GM12865 (cell line): ENCODE data around the gene RITA1.

ENCODE experiments used
- DNase-seq: peaks from one replicate; pipeline ENCODE4 v3.0.0; 2010; ENCODE audit warnings: low read depth
- H3K4me3 ChIP-seq: 2 replicates; pipeline ENCODE4 v1.5.1; 2011; ENCODE audit warnings: mild to moderate bottlenecking, low read depth, low read length, control low read depth
- TF ChIP-seq, protein P1 (sequence below): IDR thresholded peaks from 2 replicates; pipeline ENCODE4 v1.5.1; 2011; ENCODE audit warnings: low read length, control low read depth, low read depth, inconsistent platforms; ENCODE audit not compliant: insufficient read depth; ENCODE audit errors: missing control alignments

RITA1 gene

DNA sequence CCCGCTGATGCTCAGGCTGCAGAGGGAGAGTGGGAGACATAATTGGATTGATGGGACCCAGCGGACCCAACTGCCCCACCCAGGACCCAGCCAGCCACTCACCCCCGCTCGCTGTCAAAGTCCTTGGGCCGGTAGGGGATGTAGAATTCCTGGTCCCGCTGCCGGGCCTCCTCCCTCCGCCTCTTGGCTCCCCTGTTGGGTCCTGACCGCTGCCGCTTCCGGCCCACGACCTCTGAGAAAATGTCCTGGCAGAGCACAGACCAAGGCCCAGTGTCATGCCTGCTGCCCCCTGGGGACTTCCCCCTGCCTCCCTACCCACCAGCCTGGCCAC is 22.5 kb upstream of the RITA1 start:
- no peak for DNase-seq
- TF ChIP-seq, protein P1, sequence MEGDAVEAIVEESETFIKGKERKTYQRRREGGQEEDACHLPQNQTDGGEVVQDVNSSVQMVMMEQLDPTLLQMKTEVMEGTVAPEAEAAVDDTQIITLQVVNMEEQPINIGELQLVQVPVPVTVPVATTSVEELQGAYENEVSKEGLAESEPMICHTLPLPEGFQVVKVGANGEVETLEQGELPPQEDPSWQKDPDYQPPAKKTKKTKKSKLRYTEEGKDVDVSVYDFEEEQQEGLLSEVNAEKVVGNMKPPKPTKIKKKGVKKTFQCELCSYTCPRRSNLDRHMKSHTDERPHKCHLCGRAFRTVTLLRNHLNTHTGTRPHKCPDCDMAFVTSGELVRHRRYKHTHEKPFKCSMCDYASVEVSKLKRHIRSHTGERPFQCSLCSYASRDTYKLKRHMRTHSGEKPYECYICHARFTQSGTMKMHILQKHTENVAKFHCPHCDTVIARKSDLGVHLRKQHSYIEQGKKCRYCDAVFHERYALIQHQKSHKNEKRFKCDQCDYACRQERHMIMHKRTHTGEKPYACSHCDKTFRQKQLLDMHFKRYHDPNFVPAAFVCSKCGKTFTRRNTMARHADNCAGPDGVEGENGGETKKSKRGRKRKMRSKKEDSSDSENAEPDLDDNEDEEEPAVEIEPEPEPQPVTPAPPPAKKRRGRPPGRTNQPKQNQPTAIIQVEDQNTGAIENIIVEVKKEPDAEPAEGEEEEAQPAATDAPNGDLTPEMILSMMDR, result no peak
- H3K4me3 ChIP-seq, result no peak overlapping the region

DNA sequence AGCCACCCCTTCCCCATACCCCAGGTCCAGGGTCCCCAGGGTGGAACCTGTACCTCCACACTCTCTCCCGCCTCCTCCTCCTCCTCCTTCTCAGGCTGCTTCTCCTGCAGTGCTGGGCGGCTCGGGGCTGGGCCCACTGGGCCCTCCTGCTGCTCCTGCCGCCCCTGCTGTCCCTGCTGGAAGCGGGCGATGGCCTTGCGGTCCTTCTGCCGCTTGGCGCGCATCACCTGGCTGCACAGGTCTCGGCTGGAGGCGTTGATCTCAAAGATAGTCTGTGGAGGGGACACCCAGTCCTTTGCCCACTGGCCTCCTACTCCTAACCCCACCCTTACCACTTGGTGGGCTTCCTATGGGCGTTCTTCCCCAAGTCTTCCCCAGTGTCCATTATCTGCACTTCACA is 21.5 kb upstream of the RITA1 start:
- TF ChIP-seq, protein P1, result no peak
- H3K4me3 ChIP-seq, result no peak overlapping the region
- no peak for DNase-seq

DNA sequence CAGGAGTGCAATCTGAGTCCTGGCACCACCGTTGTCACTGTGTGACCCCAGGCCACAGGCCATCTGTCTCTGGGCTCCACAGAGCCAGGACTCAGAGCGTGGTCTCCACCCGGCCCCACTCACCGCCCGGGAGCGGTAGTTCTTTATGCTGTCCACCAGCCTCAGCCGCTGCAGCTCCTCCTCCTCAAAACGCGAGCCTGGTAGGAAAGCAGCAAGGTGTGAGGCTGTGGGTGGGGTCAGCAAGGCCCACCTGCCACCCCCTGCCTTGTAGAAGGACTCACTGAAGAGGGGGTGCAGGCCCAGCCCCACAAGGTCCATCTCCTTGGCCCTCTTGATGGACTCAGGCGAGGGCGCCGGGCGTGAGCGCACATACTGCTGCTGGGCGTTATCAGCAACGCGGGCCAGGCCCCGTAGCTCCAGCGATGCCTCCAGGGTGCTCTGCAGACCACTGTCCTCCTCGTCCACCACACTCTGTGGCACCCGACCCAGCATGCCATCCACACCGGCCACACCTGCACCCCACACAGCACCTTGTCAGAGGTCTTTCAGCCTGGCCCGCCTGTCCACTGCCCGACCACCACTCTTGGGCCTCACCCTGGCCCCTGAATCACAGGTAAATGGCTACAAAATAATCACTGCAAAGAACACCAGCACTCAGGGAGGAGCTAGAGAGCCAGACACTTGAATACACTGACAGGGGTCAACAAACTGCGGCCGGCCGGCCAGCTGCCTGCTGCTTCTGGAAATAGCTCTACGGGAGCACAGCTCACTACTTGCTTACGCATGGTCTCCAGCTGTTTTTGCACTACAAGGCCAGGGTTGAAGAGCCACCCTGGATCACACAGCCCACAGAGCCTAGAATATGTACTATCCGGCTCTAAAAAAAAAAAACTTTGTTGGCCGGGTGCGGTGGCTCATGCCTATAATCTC is 19.7 kb upstream of the RITA1 start:
- no peak overlapping the region for H3K4me3 ChIP-seq
- no peak for DNase-seq
- TF ChIP-seq, protein P1, result no peak

DNA sequence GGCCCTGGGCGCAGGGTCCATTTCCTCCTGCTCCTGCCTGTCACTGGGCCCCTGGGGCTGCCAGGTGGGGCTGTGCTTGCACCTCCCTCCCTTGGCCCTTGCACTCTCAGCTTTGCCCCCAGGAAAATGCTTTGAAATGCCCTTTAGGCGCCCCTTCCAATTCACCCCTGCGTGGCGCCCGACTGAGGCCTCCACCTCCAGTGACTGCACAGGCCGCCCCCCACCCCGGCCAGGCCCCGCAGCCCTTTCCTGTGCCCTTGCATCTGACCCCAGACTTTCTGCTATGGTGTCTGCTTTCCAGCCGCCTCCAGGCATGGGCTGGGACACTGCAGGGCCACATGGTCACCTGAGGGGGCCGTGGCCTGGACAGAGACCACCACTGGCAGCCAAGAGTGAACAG is 17.7 kb upstream of the RITA1 start:
- H3K4me3 ChIP-seq, result no peak overlapping the region
- TF ChIP-seq, protein P1, result no peak
- DNase-seq, result no peak

DNA sequence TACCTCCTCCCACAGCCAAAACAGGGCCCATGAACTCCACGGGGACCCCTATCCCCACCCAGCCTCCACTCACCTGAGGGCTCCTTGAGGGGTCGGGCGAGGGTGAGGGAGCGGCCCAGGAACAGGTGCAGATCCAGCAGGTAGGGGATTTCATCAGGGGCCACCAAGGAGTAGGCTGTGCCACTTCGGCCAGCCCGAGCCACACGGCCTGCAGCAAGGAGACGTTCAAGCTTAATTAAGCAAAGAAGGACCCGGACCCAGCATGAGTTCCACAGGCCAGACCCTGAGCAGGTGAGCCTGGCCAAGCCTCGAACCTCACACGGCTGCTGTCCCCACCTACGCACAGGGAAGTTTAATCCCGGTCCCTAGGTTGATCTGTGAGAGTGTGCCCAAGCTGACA is 15.8 kb upstream of the RITA1 start:
- TF ChIP-seq, protein P1, result no peak
- DNase-seq, result no peak
- H3K4me3 ChIP-seq, result no peak overlapping the region

DNA sequence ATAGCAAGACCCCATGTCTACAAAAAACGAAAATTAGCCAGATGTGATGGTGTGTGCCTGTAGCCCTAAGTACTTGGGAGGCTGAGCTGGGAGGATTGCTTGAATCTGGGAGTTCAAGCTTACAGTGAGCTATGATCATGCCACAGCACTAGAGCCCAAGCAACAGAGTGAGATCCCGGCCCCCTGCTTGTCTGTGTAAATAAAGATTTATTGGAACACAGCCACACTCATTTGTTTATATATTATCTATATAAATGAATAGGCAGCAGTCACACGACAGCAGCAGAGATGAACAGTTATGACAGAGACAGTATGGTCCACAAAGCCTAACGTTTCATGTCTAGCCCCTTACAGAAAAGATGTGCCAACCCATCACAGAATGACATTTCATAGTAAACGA is 15.1 kb upstream of the RITA1 start:
- TF ChIP-seq, protein P1, result no peak
- H3K4me3 ChIP-seq, result no peak overlapping the region
- no peak for DNase-seq

DNA sequence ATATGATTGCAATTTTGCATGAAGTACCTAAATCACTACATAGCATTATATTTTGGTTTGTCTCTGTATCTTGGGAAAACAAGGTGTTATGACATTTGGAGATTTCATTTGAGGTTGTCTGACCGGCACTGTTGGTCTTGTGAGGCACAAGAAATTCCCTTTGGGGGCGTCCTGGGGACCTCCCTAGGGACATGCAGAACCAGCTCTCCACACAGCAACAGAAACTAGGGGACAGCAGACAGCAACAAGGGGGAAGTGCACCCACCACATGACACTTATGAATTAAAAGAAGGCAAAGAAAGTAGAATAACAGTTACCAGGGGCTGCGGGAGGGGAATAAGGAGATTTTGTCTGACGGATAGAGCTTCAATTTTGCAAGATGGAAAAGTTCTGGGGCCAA is 14.6 kb upstream of the RITA1 start:
- no peak for DNase-seq
- H3K4me3 ChIP-seq, result no peak overlapping the region
- TF ChIP-seq, protein P1, result no peak
